HepG2 (cell line): ENCODE results near the gene ADGRL1. TPM values are rescaled to one million over a fixed set of nuclear protein-coding genes. Genes with fewer than 3 reads are reported as not detected.

Experiments
- ATAC-seq: fragments of 200-7000 bp; cut with Tn5 transposase; 3 replicates; pipeline ENCODE4 v1.9.1; 2020; ENCODE audit warnings: mild to moderate bottlenecking, moderate library complexity
- BruUV-seq: library from RNA; stranded (reverse); fragments of 400-500 nt; replicated peaks from 2 replicates; lab custom pipeline; 2021; lab: Mats Ljungman, UMichigan
- CTCF ChIA-PET: fragments of 300-600 bp; formaldehyde crosslinking; extraction: SDS; loops from one replicate; lab custom pipeline; 2021; ENCODE audit warnings: low total read pairs, inconsistent platforms, low intra/inter-chr PET ratio; lab: Yijun Ruan, JAX
- POLR2A ChIA-PET: fragments of 350-600 bp; sonication (Branson Sonifier 250); formaldehyde crosslinking; loops from one replicate; lab custom pipeline; 2020; ENCODE audit warnings: antibody characterized with exemption, inconsistent platforms; lab: Yijun Ruan, JAX
- DNase-seq: peaks from one replicate; pipeline ENCODE4 v3.0.0-alpha.2; 2015; ENCODE audit warnings: low spot score
- FAIRE-seq: peaks from 3 replicates; lab custom pipeline; 2011; peaks lifted over from hg19 to GRCh38; lab: Jason Lieb, UNC
- H2AFZ ChIP-seq: one replicate; pipeline ENCODE4 v1.6.1; 2011; ENCODE audit warnings: low read length, inconsistent platforms
- H3K27ac ChIP-seq: fragments of 300-600 bp; 3 replicates; pipeline ENCODE4 v1.8.0; 2011; ENCODE audit warnings: mixed run types, mild to moderate bottlenecking, mixed read lengths, low read length, inconsistent platforms; ENCODE audit not compliant: insufficient read depth; ENCODE audit errors: extremely low read length
- H3K27me3 ChIP-seq, 2 experiments: fragments of 200-600 bp in 1 of 2; 2 replicates in 1 of 2; 3 replicates in 1 of 2; pipeline versions ENCODE4 v1.6.0 to v1.8.0; 2011; ENCODE audit warnings: low read length in 2 of 2, mild to moderate bottlenecking in 2 of 2, moderate library complexity in 2 of 2, inconsistent platforms in 1 of 2; ENCODE audit not compliant: insufficient read depth in 2 of 2, control insufficient read depth in 1 of 2
- H3K36me3 ChIP-seq, 2 experiments: fragments of 200-600 bp in 1 of 2; replicated peaks in 1 of 2; 2 replicates in 1 of 2; 3 replicates in 1 of 2; pipeline versions ENCODE4 v1.5.1 to v1.8.0; 2011; ENCODE audit warnings: low read length in 2 of 2, inconsistent platforms in 1 of 2; ENCODE audit not compliant: insufficient read depth in 2 of 2, control insufficient read depth in 1 of 2
- H3K4me1 ChIP-seq: 2 replicates; pipeline ENCODE4 v1.5.1; 2012; ENCODE audit warnings: low read length, inconsistent platforms; ENCODE audit not compliant: insufficient read depth
- H3K4me2 ChIP-seq: 2 replicates; pipeline ENCODE4 v1.6.0; 2011; ENCODE audit warnings: low read depth, low read length, inconsistent platforms
- H3K4me3 ChIP-seq, 3 experiments: fragments of 200-600 bp in 1 of 3; sonication (generic), shearing (Covaris generic) in 1 of 3; replicated peaks in 1 of 3; 2 replicates each; pipeline ENCODE4 v1.5.1; 2011 to 2016; ENCODE audit warnings: low read length in 3 of 3, inconsistent platforms in 2 of 3, low read depth in 2 of 3, mild to moderate bottlenecking in 2 of 3, control low read depth in 1 of 3, mixed read lengths in 1 of 3; ENCODE audit not compliant: insufficient read depth in 1 of 3
- H3K79me2 ChIP-seq: one replicate; pipeline ENCODE4 v1.6.1; 2011; ENCODE audit warnings: low read length, inconsistent platforms; ENCODE audit not compliant: insufficient read depth
- H3K9ac ChIP-seq: 2 replicates; pipeline ENCODE4 v1.6.0; 2011; ENCODE audit warnings: mild to moderate bottlenecking, low read depth, low read length, inconsistent platforms; ENCODE audit not compliant: insufficient read depth
- H3K9me3 ChIP-seq: 2 replicates; pipeline ENCODE4 v1.5.1; 2012; ENCODE audit warnings: mild to moderate bottlenecking, low read length
- H4K20me1 ChIP-seq: 2 replicates; pipeline ENCODE4 v1.6.0; 2011; ENCODE audit warnings: inconsistent platforms, mild to moderate bottlenecking, low read length, moderate library complexity; ENCODE audit not compliant: insufficient read depth
- BRCA1 ChIP-seq: sonication (generic); formaldehyde crosslinking; IDR thresholded peaks from 2 replicates; pipeline ENCODE4 v1.4.0; 2020; ENCODE audit warnings: missing genetic modification reagents
- FOXP4 ChIP-seq: sonication (generic); formaldehyde crosslinking; IDR thresholded peaks from 2 replicates; pipeline ENCODE4 v1.4.0; 2020; ENCODE audit warnings: missing genetic modification reagents
- HES4 ChIP-seq: sonication (generic); formaldehyde crosslinking; IDR thresholded peaks from 2 replicates; pipeline ENCODE4 v1.9.0; 2021; ENCODE audit warnings: mild to moderate bottlenecking, missing genetic modification reagents, borderline replicate concordance
- NAIF1 ChIP-seq: sonication (generic); formaldehyde crosslinking; IDR thresholded peaks from 2 replicates; pipeline ENCODE4 v1.5.0; 2020; ENCODE audit warnings: mild to moderate bottlenecking, missing genetic modification reagents, borderline replicate concordance
- NBN ChIP-seq: fragments of 450-650 bp; conservative IDR thresholded peaks from 2 replicates; pipeline ENCODE4 v1.6.1; 2017
- TOPORS ChIP-seq: sonication (generic); formaldehyde crosslinking; IDR thresholded peaks from 2 replicates; pipeline ENCODE4 v1.8.0; 2023; ENCODE audit warnings: mild to moderate bottlenecking, missing genetic modification reagents
- ZBTB39 ChIP-seq: sonication (generic); formaldehyde crosslinking; IDR thresholded peaks from 2 replicates; pipeline ENCODE4 v1.5.0; 2020; ENCODE audit warnings: missing genetic modification reagents
- ZNF296 ChIP-seq: sonication (generic); formaldehyde crosslinking; conservative IDR thresholded peaks from 2 replicates; pipeline ENCODE4 v1.5.0; 2020; ENCODE audit warnings: mild to moderate bottlenecking, missing genetic modification reagents
- ZNF674 ChIP-seq: sonication (generic); formaldehyde crosslinking; IDR thresholded peaks from 2 replicates; pipeline ENCODE4 v1.5.0; 2020; ENCODE audit warnings: low read depth, mild to moderate bottlenecking, missing genetic modification reagents
- WGBS: methylation state at CpG from one replicate; pipeline ENCODE4 v1.1.6; 2017; ENCODE audit warnings: low lambda C conversion rate; 5-methylcytosine and 5-hydroxymethylcytosine counted together
- in situ Hi-C: cut with HindIII; loops from 2 replicates; pipeline ENCODE4 v1.10.0; 2017; ENCODE audit warnings: low pct_unique_long_range_greater_than_20kb; ENCODE audit not compliant: extremely low pct_ligation_motif_present
- intact Hi-C: fragments of 100-400 bp; cut with micrococcal nuclease; formaldehyde crosslinking; loops from one replicate; pipeline ENCODE4 v1.10.0; 2022; ENCODE audit not compliant: unreplicated experiment
- polyA plus RNA-seq, 8 experiments: library from polyadenylated mRNA; depleted of rRNA in 3 of 8; stranded (reverse) in 7 of 8; unstranded in 1 of 8; fragments of >200 nt; fragmentation: Illumina TruSeq in 4 of 8; extraction: Trizol in 4 of 8; gene quantifications; 2 replicates each; pipeline versions ENCODE4 v1.2.1 to v1.2.3, GENCODE V29; 2011 to 2016; ENCODE audit warnings: low read depth in 4 of 8, missing spikeins in 1 of 8, mixed read lengths in 1 of 8; ENCODE audit not compliant: insufficient read depth in 1 of 8
- total RNA-seq, 5 experiments: library from RNA; depleted of rRNA; stranded (reverse); fragments of >200 nt; fragmentation: Illumina TruSeq; extraction: Trizol; gene quantifications; 2 replicates each; pipeline ENCODE4 v1.2.3, GENCODE V29; 2016; ENCODE audit warnings: low read depth in 1 of 5
- TF ChIP-seq, protein P1 (sequence below): sonication (generic); formaldehyde crosslinking; IDR thresholded peaks from 2 replicates; pipeline ENCODE4 v1.5.0; 2020; ENCODE audit warnings: mild to moderate bottlenecking, missing genetic modification reagents

Gene ADGRL1
- total and polyA plus RNA-seq, 2 of the 13 experiments (the other 11 are each of a cell fraction or from before 2014, with no cell fraction given), result 0.49 to 1.7 TPM

DNA sequence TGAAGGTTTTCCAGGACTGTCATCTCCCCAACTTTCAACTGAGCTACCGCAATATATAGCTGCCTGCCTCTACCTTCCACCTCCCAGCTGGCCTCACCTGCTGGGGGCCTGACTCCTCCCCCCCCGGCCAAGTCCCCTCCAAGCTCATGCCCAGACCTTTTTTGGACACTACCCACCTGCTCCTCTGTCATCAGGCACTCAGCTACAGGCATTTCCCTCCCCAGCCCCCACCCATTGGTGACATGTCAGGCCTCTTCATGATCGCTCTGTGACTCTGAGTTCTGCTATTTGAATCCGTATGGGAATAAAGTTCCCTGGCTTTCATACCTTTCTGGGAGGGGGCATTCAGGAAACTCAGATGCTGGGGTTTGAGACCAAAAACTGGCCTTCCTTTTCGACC lies 90.2 kb downstream of the ADGRL1 start:
- POLR2A ChIA-PET, result no interaction called here
- intact Hi-C loops, result loop anchor here (5.0 kb wide), 1 partner anchor 33 kb away; no protein-coding TSS in a partner anchor
- peak overlapping the region in 2 of 3 experiments; percentile 86 to 89; a peak in 2 of 6 replicates for H3K4me3 ChIP-seq

More for the DNA sequence above, 90.2 kb downstream of the ADGRL1 start:
- H3K9ac ChIP-seq, result peak overlapping the region; percentile 79; the same call in 1 of the 2 replicates
- TF ChIP-seq FOXP4 (CRISPR knock-in tag) (no peak), ZBTB39 (CRISPR knock-in tag) (no peak), NBN (no peak), HES4 (CRISPR knock-in tag) (no peak), ZNF674 (no peak), BRCA1 (no peak), ZNF296 (CRISPR knock-in tag) (no peak), NAIF1 (CRISPR knock-in tag) (no peak), TOPORS (CRISPR knock-in tag) (no peak)
- TF ChIP-seq, protein P1, sequence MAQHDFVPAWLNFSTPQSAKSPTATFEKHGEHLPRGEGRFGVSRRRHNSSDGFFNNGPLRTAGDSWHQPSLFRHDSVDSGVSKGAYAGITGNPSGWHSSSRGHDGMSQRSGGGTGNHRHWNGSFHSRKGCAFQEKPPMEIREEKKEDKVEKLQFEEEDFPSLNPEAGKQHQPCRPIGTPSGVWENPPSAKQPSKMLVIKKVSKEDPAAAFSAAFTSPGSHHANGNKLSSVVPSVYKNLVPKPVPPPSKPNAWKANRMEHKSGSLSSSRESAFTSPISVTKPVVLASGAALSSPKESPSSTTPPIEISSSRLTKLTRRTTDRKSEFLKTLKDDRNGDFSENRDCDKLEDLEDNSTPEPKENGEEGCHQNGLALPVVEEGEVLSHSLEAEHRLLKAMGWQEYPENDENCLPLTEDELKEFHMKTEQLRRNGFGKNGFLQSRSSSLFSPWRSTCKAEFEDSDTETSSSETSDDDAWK (CRISPR knock-in tag), result no peak
- TF ChIP-seq, all 625 proteins: peak for 0
- Histone ChIP-seq H3K36me3 (no peaks in the 10 kb centered on the region), H3K27me3 (no peaks in the 10 kb centered on the region; a peak in 1 of 5 replicates), H3K27ac (no peak overlapping the region), H3K9me3 (no peaks in the 10 kb centered on the region), H3K79me2 (peaks cover 12% of the 10 kb centered on the region), H3K4me1 (peaks cover 74% of the 10 kb centered on the region), H4K20me1 (no peaks in the 10 kb centered on the region), H2AFZ (no peak overlapping the region), H3K4me2 (peak overlapping the region; percentile 89)
- ATAC-seq, result no peak
- BruUV-seq, result no TSS peak
- FAIRE-seq, result no peak
- 88% methylated on average over 5 of the region's 5 CpGs for WGBS
- in situ Hi-C loops, result no loop called here
- CTCF ChIA-PET, result interaction anchor here (1.1 to 1.6 kb wide), 3 partner anchors 26 to 44 kb away, joined by 3 to 7 read pairs (median 5); no protein-coding TSS in a partner anchor
- DNase-seq, result no peak
